Hepatocyte (in vitro differentiated cells): Measurements from ENCODE around the gene MTARC2.

Source experiments
- CTCF ChIP-seq: fragments of 200-600 bp; sonication (generic); IDR thresholded peaks from 2 replicates; pipeline ENCODE4 v1.5.1; 2016; ENCODE audit warnings: antibody characterized with exemption, mild to moderate bottlenecking; ENCODE audit not compliant: poor library complexity
- EZH2 ChIP-seq: fragments of 200-600 bp; sonication (generic); IDR thresholded peaks from 2 replicates; pipeline ENCODE4 v1.6.1; 2016; ENCODE audit warnings: antibody characterized with exemption, mild to moderate bottlenecking, borderline replicate concordance
- EZH2phosphoT487 ChIP-seq: fragments of 200-600 bp; sonication (generic); IDR thresholded peaks from one replicate; pipeline ENCODE4 v1.6.1; 2018; ENCODE audit warnings: antibody characterized with exemption, mild to moderate bottlenecking, low read depth, moderate library complexity; ENCODE audit not compliant: unreplicated experiment, severe bottlenecking

DNA sequence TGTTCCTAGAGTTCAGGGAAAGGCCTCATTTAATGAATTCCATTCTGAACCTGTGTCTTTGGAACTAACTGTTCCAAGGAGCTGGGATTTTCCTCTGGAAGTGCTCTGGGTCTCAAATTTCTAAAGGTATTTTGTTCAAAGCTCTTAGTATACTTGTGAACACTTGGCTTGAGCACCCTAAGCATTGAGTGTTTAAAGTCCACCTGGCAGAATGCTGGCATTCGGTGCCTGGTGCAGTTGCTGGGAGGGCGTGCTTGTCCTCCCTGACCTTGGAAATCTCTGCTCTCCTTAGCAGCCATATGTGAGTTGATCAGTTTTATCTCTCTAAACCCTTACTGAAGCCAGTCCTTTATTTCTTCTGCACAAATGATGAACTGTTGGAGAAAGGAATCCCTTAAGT is 3.0 kb downstream of the MTARC2 start:
- TF ChIP-seq CTCF (no peak), EZH2 (no peak), EZH2phosphoT487 (no peak)
